Caco-2 (cell line): ENCODE measurements around the gene OST4. TPM values are rescaled to one million over a fixed set of nuclear protein-coding genes. Genes with fewer than 3 reads are reported as not detected.
A peak's percentile ranks its signal among the peaks of the same experiment; 100 is the strongest.
"Not testable (repeated sequence)": the region's sequence is repeated elsewhere in the genome, so short reads cannot be mapped to it uniquely, and the experiment has no call there.

Experiments used
- Bru-seq: library from RNA; stranded (reverse); fragments of 400-500 nt; gene quantifications from one replicate; lab custom pipeline; 2021; lab: Mats Ljungman, UMichigan
- BruChase-seq, 2 experiments: library from RNA; stranded (reverse); fragments of 400-500 nt; gene quantifications; one replicate each; lab custom pipeline; 2021; lab: Mats Ljungman, UMichigan
- BruUV-seq: library from RNA; stranded (reverse); fragments of 400-500 nt; replicated peaks from 2 replicates; lab custom pipeline; 2021; lab: Mats Ljungman, UMichigan
- CTCF ChIA-PET: fragments of 300-600 bp; sonication (Branson Sonifier 250); formaldehyde crosslinking; loops from one replicate; lab custom pipeline; 2022; ENCODE audit warnings: antibody characterized with exemption; lab: Charles Lee
- POLR2A ChIA-PET: fragments of 300-600 bp; sonication (Branson Sonifier 250); formaldehyde crosslinking; loops from one replicate; lab custom pipeline; 2022; ENCODE audit warnings: antibody characterized with exemption; lab: Charles Lee
- DNase-seq, 2 experiments: peaks; one replicate each; pipeline versions ENCODE4 v3.0.0 to v3.0.0-alpha.2; 2020 to 2022
- H3K27me3 ChIP-seq: replicated peaks from 2 replicates; pipeline ENCODE4 v1.6.0; 2011; ENCODE audit warnings: low read length; ENCODE audit not compliant: control insufficient read depth, insufficient read depth
- H3K36me3 ChIP-seq: 2 replicates; pipeline ENCODE4 v1.5.1; 2011; ENCODE audit warnings: low read length; ENCODE audit not compliant: control insufficient read depth, insufficient read depth
- H3K4me1 ChIP-seq: fragments of 250-450 bp; sonication (Bioruptor Pico); 2 replicates; pipeline ENCODE4 v1.5.1; 2020; ENCODE audit warnings: mild to moderate bottlenecking
- H3K4me3 ChIP-seq: 2 replicates; pipeline ENCODE4 v1.5.1; 2011; ENCODE audit warnings: low read depth, mild to moderate bottlenecking, control low read depth, low read length
- H3K9me3 ChIP-seq: fragments of 250-450 bp; sonication (Bioruptor Pico); 2 replicates; pipeline ENCODE4 v1.5.1; 2020; ENCODE audit warnings: mild to moderate bottlenecking, moderate library complexity
- H3K27ac Mint-ChIP-seq: one replicate; pipeline ENCODE4 v1.8.0; 2022; ENCODE audit warnings: mixed read lengths; ENCODE audit not compliant: unreplicated experiment
- H3K27me3 Mint-ChIP-seq: one replicate; pipeline ENCODE4 v1.8.0; 2022; ENCODE audit warnings: mixed read lengths; ENCODE audit not compliant: insufficient read depth, unreplicated experiment
- H3K36me3 Mint-ChIP-seq: one replicate; pipeline ENCODE4 v1.8.0; 2022; ENCODE audit warnings: mild to moderate bottlenecking, mixed read lengths; ENCODE audit not compliant: insufficient read depth, unreplicated experiment
- H3K4me1 Mint-ChIP-seq: one replicate; pipeline ENCODE4 v1.8.0; 2022; ENCODE audit warnings: low read depth, mixed read lengths; ENCODE audit not compliant: unreplicated experiment
- H3K4me3 Mint-ChIP-seq: one replicate; pipeline ENCODE4 v1.8.0; 2022; ENCODE audit warnings: mild to moderate bottlenecking, moderate library complexity, mixed read lengths; ENCODE audit not compliant: unreplicated experiment
- H3K9me3 Mint-ChIP-seq: one replicate; pipeline ENCODE4 v1.8.0; 2022; ENCODE audit warnings: mixed read lengths; ENCODE audit not compliant: unreplicated experiment
- CTCF ChIP-seq, 2 experiments: fragments of 200-600 bp in 1 of 2; IDR thresholded peaks; 1 replicate in 1 of 2; 2 replicates in 1 of 2; pipeline versions ENCODE4 v1.5.1 to v1.8.0; 2011 to 2022; ENCODE audit warnings: antibody characterized with exemption in 1 of 2, control low read depth in 1 of 2, inconsistent platforms in 1 of 2, low read depth in 1 of 2, low read length in 1 of 2, mild to moderate bottlenecking in 1 of 2, moderate library complexity in 1 of 2; ENCODE audit not compliant: insufficient read depth in 1 of 2, severe bottlenecking in 1 of 2, unreplicated experiment in 1 of 2
- intact Hi-C: fragments of 100-400 bp; cut with micrococcal nuclease; formaldehyde crosslinking; loops from one replicate; pipeline ENCODE4 v1.10.0; 2022; ENCODE audit not compliant: unreplicated experiment
- long read RNA-seq: library from polyadenylated mRNA; stranded (forward); transcript quantifications from one replicate; pipeline ENCODE4 v2.0.0, GENCODE V29; 2022
- total RNA-seq: library from RNA; stranded (reverse); gene quantifications from 2 replicates; pipeline ENCODE4 v1.2.3, GENCODE V29; 2022

The OST4 gene
- 237 and 249 TPM in 2 replicates for total RNA-seq
- percentile 97 among the genes with signal in this experiment for Bru-seq, nascent RNA
- BruChase-seq, experiment 1, labeled RNA remaining after a 2-hour chase, result percentile 96 among the genes with signal in this experiment
- percentile 97 among the genes with signal in this experiment for BruChase-seq, experiment 2, labeled RNA remaining after a 6-hour chase
- long read RNA-seq, transcript OST4-201 (2 exons, 559 nt), result minor isoform, 6 of 262 reads
- long read RNA-seq, transcript OST4-203 (3 exons, 561 nt), result major isoform, 254 of 262 reads
- long read RNA-seq, partial matches to known transcripts, result 0 of 262 reads
- long read RNA-seq, other reads (novel, unspliced or antisense), result 2 of 262 reads

GRCh38 chr2:27071277-27071989 is at the start of gene OST4:
Gene OST4, minus strand, starts transcription at chr2:27071654.
- no peaks in the 10 kb centered on the region for H3K27me3 ChIP-seq
- Mint-ChIP-seq H3K9me3 (no peaks in the 10 kb centered on the region), H3K4me1 (peaks cover 9% of the 10 kb centered on the region), H3K36me3 (peaks cover 45% of the 10 kb centered on the region), H3K27me3 (peaks cover 10% of the 10 kb centered on the region), H3K27ac (peak within 1 kb of the TSS; percentile 92), H3K4me3 (peak within 1 kb of the TSS; percentile 95)
- no peaks in the 10 kb centered on the region for H3K36me3 ChIP-seq
- TF ChIP-seq CTCF (IDR thresholded peaks at IDR 0.05; ENCODE audit: insufficient read depth in 1 of 2, low read depth in 1 of 2, low read length in 1 of 2, severe bottlenecking in 1 of 2, unreplicated experiment in 1 of 2), result no peak
- intact Hi-C loops, result loop anchor here (1.0 kb wide), 3 partner anchors 10 to 20 kb away; partner anchors contain the start of genes AGBL5 and KHK
- no TSS peak for BruUV-seq
- no peaks in the 10 kb centered on the region for H3K4me1 ChIP-seq
- peak within 1 kb of the TSS; percentile 90 for H3K4me3 ChIP-seq
- POLR2A ChIA-PET, result interaction anchor here (0.6 to 1.7 kb wide), 9 partner anchors 9 to 252 kb away, joined by 3 to 27 read pairs (median 5); partner anchors contain the start of genes AGBL5, ATRAID, KHK and SLC5A6
- no peaks in the 10 kb centered on the region for H3K9me3 ChIP-seq
- DNase-seq, result peak; percentile 91 to 97
- CTCF ChIA-PET, result interaction anchor here (0.6 to 2.4 kb wide), 8 partner anchors 10 to 1225 kb away, joined by 3 to 19 read pairs (median 4); partner anchors contain the start of genes AGBL5 and KHK

GRCh38 chr2:27119330-27119670 is 47.8 kb upstream of the OST4 start:
- H3K9me3 ChIP-seq, DNase-seq, H3K4me1 Mint-ChIP-seq, H3K9me3 Mint-ChIP-seq, H3K36me3 Mint-ChIP-seq, BruUV-seq, H3K27ac Mint-ChIP-seq, H3K4me1 ChIP-seq, POLR2A ChIA-PET, intact Hi-C loops, H3K27me3 ChIP-seq, CTCF ChIA-PET, H3K36me3 ChIP-seq: not testable (repeated sequence)
- peak overlapping the region; percentile 61 for H3K4me3 ChIP-seq
- Mint-ChIP-seq H3K4me3 (peak overlapping the region; percentile 76), H3K27me3 (peaks cover 13% of the 10 kb centered on the region)

- Histone ChIP-seq H3K4me1 (peaks cover 4% of the 10 kb centered on the region; the same call in 1 of the 2 replicates), H3K9me3 (no peaks in the 10 kb centered on the region), H3K4me3 (peak within 1 kb of the TSS; percentile 61), H3K36me3 (no peaks in the 10 kb centered on the region), H3K27me3 (no peaks in the 10 kb centered on the region)
- DNase-seq, result peak in 1 of 2 experiments; percentile 52
- CTCF ChIA-PET, result interaction anchor here (1.3 kb wide), 1 partner anchor 174 kb away, joined by 3 read pairs; no protein-coding TSS in a partner anchor
- no peaks in the 10 kb centered on the region for H3K4me1 Mint-ChIP-seq
- no peak within 1 kb of the TSS for H3K27ac Mint-ChIP-seq
- POLR2A ChIA-PET, result no interaction called here
- BruUV-seq, result no TSS peak
- peak within 1 kb of the TSS; percentile 76 for H3K4me3 Mint-ChIP-seq
- H3K9me3 Mint-ChIP-seq, result no peaks in the 10 kb centered on the region
- H3K36me3 Mint-ChIP-seq, result peaks cover 6% of the 10 kb centered on the region
- peaks cover 13% of the 10 kb centered on the region for H3K27me3 Mint-ChIP-seq
- TF ChIP-seq CTCF (IDR thresholded peaks at IDR 0.05; ENCODE audit: insufficient read depth in 1 of 2, low read depth in 1 of 2, low read length in 1 of 2, severe bottlenecking in 1 of 2, unreplicated experiment in 1 of 2), result no peak
- intact Hi-C loops, result no loop called here
Observed at GRCh38 chr2:27118525-27119329, 47.3 kb upstream of the OST4 start, which contains the start of gene CGREF1. Gene CGREF1, minus strand, starts transcription at chr2:27119128. Its CDS starts 14,762 bp downstream, at chr2:27104366.
